Measurements from ENCODE around the gene SLC25A12. TPM values are rescaled to one million over a fixed set of nuclear protein-coding genes. Genes with fewer than 3 reads are reported as not detected.
"Not testable (repeated sequence)": the region's sequence is repeated elsewhere in the genome, so short reads cannot be mapped to it uniquely, and the experiment has no call there.

The SLC25A12 gene
- total RNA-seq, 2 experiments from 2014 or later, result 24.5 to 25.5 TPM

- Mint-ChIP-seq H3K4me3 (no peak overlapping the region), H3K27me3 (no peaks in the 10 kb centered on the region), H3K9me3 (peaks cover 13% of the 10 kb centered on the region), H3K4me1 (no peaks in the 10 kb centered on the region), H3K36me3 (peaks cover 45% of the 10 kb centered on the region), H3K27ac (no peak overlapping the region)
- DNase-seq, result no peak
Observed at GRCh38 chr2:171762879-171763573, 131.0 kb downstream of the SLC25A12 start.

- H3K4me3 Mint-ChIP-seq, H3K27ac Mint-ChIP-seq, H3K27me3 Mint-ChIP-seq, DNase-seq, H3K4me1 Mint-ChIP-seq: not testable (repeated sequence)
- peaks cover 15% of the 10 kb centered on the region for H3K9me3 Mint-ChIP-seq
- H3K36me3 Mint-ChIP-seq, result peaks cover 58% of the 10 kb centered on the region
Observed at GRCh38 chr2:171761176-171761575, 132.9 kb downstream of the SLC25A12 start.

DNA sequence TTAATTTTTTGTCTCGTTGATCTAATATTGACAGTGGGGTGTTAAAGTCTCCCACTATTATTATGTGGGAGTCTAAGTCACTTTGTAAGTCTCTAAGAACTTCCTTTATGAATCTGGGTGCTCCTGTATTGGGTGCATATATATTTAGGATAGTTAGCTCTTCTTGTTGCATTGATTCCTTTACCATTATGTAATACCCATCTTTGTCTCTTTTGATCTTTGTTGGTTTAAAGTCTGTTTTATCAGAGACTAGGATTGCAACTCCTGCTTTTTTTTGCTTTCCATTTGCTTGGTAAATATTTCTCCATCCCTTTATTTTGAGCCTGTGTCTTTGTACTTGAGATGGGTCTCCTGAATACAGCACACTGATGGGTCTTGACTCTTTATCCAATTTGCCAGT is 135.3 kb downstream of the SLC25A12 start:
- H3K27me3 Mint-ChIP-seq, H3K27ac Mint-ChIP-seq, H3K4me3 Mint-ChIP-seq, DNase-seq, H3K4me1 Mint-ChIP-seq: not testable (repeated sequence)
- Mint-ChIP-seq H3K36me3 (peaks cover 71% of the 10 kb centered on the region), H3K9me3 (peaks cover 20% of the 10 kb centered on the region)

- DNase-seq, result no peak
- Mint-ChIP-seq H3K4me3 (no peak overlapping the region), H3K36me3 (peaks cover 48% of the 10 kb centered on the region), H3K27me3 (no peaks in the 10 kb centered on the region), H3K4me1 (no peaks in the 10 kb centered on the region), H3K27ac (no peak overlapping the region), H3K9me3 (peaks cover 15% of the 10 kb centered on the region)
Observed at GRCh38 chr2:171754254-171754939, 139.6 kb downstream of the SLC25A12 start.

DNA sequence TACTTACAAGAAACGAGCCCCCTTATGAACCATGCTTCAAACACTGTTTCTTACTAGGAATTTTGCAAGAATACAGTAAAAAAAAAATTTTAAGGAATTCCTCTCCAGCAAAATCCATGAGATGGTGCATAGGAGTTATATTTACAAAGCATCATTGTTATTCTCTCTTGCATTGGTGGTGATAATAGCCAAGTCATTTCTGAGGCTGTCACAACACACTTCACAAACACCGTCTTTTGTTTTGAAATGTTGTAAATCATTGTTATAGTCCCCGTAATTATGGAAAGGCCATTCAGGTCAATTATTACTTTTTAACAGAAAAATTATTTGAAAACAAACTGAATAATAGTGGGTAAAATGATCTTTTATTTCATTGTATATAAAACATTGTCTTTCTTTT is 146.7 kb downstream of the SLC25A12 start:
- no peak for DNase-seq
- H3K9me3 Mint-ChIP-seq, result no peaks in the 10 kb centered on the region
- H3K4me3 Mint-ChIP-seq, result no peak overlapping the region
- peaks cover 13% of the 10 kb centered on the region for H3K36me3 Mint-ChIP-seq
- H3K27me3 Mint-ChIP-seq, result no peaks in the 10 kb centered on the region
- no peaks in the 10 kb centered on the region for H3K4me1 Mint-ChIP-seq
- H3K27ac Mint-ChIP-seq, result no peak overlapping the region

- Mint-ChIP-seq H3K36me3 (peaks cover 17% of the 10 kb centered on the region), H3K27ac (no peak overlapping the region), H3K4me1 (no peaks in the 10 kb centered on the region), H3K27me3 (no peaks in the 10 kb centered on the region), H3K4me3 (no peak overlapping the region), H3K9me3 (no peaks in the 10 kb centered on the region)
- DNase-seq, result no peak
Observed at GRCh38 chr2:171745806-171746205, 148.2 kb downstream of the SLC25A12 start.

DNA sequence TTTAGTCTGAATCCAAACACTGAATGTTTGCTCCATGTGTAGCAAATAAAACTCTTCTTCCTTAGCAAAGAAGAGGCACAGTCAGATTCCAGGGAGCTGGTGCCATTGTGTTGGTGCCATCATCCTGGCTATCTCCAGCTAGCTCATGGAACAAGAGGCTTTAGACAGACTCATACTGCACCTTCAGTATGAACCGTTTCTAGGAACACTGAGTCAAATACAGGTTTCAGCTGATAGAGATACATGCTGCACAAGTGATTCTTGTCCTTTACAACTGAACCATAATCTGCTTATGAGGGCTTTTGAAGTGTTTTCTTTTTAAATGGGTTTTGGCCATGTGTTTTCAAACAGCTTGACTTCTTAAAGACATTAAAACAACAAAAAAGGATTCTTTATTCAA is 148.9 kb downstream of the SLC25A12 start:
- Mint-ChIP-seq H3K9me3 (no peaks in the 10 kb centered on the region), H3K4me3 (no peak overlapping the region), H3K27me3 (no peaks in the 10 kb centered on the region), H3K36me3 (peaks cover 17% of the 10 kb centered on the region), H3K27ac (no peak overlapping the region), H3K4me1 (no peaks in the 10 kb centered on the region)
- DNase-seq, result no peak

- no peaks in the 10 kb centered on the region for H3K4me1 Mint-ChIP-seq
- no peak overlapping the region for H3K4me3 Mint-ChIP-seq
- H3K27ac Mint-ChIP-seq, result no peak overlapping the region
- no peak for DNase-seq
- H3K36me3 Mint-ChIP-seq, result peaks cover 14% of the 10 kb centered on the region
- no peaks in the 10 kb centered on the region for H3K9me3 Mint-ChIP-seq
- no peaks in the 10 kb centered on the region for H3K27me3 Mint-ChIP-seq
Observed at GRCh38 chr2:171742760-171743159, 151.3 kb downstream of the SLC25A12 start.

- H3K4me1 Mint-ChIP-seq, result no peaks in the 10 kb centered on the region
- no peak overlapping the region for H3K4me3 Mint-ChIP-seq
- DNase-seq, result no peak
- H3K27me3 Mint-ChIP-seq, result no peaks in the 10 kb centered on the region
- no peaks in the 10 kb centered on the region for H3K9me3 Mint-ChIP-seq
- no peak overlapping the region for H3K27ac Mint-ChIP-seq
- peaks cover 22% of the 10 kb centered on the region for H3K36me3 Mint-ChIP-seq
Observed at GRCh38 chr2:171741189-171741588, 152.9 kb downstream of the SLC25A12 start.

DNA sequence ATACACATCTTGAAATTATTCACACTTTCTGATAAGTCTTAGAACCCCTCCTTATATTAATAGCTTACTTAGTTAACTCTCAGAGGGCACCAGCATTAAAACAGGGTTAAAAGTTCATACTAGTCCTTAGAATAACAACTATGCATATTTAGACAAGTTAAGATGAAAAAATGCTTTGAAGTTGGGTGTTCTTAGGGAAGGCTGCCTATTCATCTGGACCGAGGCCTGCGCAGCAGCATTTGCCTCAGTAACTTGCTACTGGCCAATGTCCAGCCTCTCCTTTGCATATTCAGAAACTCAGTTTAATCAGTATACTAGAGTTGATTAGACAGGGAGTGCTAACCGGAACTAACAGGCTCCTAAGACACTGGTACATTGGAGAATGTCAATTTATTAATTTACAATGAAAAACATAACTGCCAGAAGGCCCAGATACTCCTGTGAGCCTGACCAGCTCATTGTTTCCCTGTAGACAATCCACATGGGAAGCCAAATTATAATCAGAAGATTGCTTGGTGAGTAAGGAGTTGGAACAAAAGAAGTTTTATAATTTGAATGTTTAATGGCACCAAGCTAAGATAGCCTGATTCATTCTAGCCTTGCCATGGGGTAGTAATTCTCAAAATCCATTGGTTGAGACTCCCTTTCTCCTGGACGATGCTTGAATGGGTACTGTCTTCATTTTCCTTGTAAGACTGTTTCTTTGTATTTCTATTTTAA is 157.9 kb downstream of the SLC25A12 start:
- Mint-ChIP-seq H3K9me3 (no peaks in the 10 kb centered on the region), H3K4me1 (no peaks in the 10 kb centered on the region), H3K27me3 (no peaks in the 10 kb centered on the region), H3K36me3 (peaks cover 30% of the 10 kb centered on the region), H3K27ac (no peak overlapping the region), H3K4me3 (no peak overlapping the region)
- DNase-seq, result no peak

Other genes starting within 250 kb of the SLC25A12 start
- gene DYNC1I2, start 206.8 kb downstream of the SLC25A12 start, total RNA-seq, result 10 to 100 TPM; 41.5 to 44.1 TPM
- 10 to 100 TPM; 92.4 to 95.6 TPM for gene HAT1, start 28.2 kb upstream of the SLC25A12 start, total RNA-seq
- gene METAP1D, start 105.7 kb upstream of the SLC25A12 start, total RNA-seq, result 1 to 10 TPM; 5.2 to 6.0 TPM
- under 1 TPM in 1 of 2 experiments, not detected in 1; 0.10 TPM for gene DLX1, start 191.3 kb upstream of the SLC25A12 start, total RNA-seq
- gene DLX2, start 208.7 kb upstream of the SLC25A12 start, total RNA-seq, result not detected

Measured in activated naive CD8-positive, alpha-beta T cell treated with anti-CD3 and anti-CD28 coated beads for 36 hours (primary cell).